Ovary (tissue), 9 donors: ENCODE measurements around the gene FYCO1. TPM values are rescaled to one million over a fixed set of nuclear protein-coding genes. Genes with fewer than 3 reads are reported as not detected.

Source experiments
- DNase-seq, 5 donors: peaks; one replicate each; pipeline ENCODE4 v3.0.0-alpha.2; 2019 to 2020
- H3K27ac ChIP-seq, 2 donors: fragments of 200-600 bp; one replicate each; pipeline versions ENCODE4 v1.5.1 to v1.8.0; 2019 to 2022
- H3K27me3 ChIP-seq: fragments of 200-600 bp; one replicate; pipeline ENCODE4 v1.8.0; 2022
- H3K36me3 ChIP-seq: fragments of 200-600 bp; sonication (generic); one replicate; pipeline ENCODE4 v1.5.1; 2019
- H3K4me1 ChIP-seq: one replicate; pipeline ENCODE4 v1.8.1; 2013; ENCODE audit warnings: mild to moderate bottlenecking, moderate library complexity; ENCODE audit not compliant: insufficient read depth
- H3K4me3 ChIP-seq: fragments of 200-600 bp; sonication (generic); one replicate; pipeline ENCODE4 v1.5.1; 2017
- H3K9me3 ChIP-seq, 2 donors: fragments of 200-600 bp in 1 of 2; sonication (generic) in 1 of 2; one replicate each; pipeline versions ENCODE4 v1.5.1 to v1.8.1; 2013 to 2019; ENCODE audit warnings: mild to moderate bottlenecking in 1 of 2, moderate library complexity in 1 of 2
- EP300 ChIP-seq: sonication (generic); formaldehyde crosslinking; IDR thresholded peaks from one replicate; pipeline ENCODE4 v1.6.1; 2017; ENCODE audit warnings: antibody characterized with exemption
- POLR2A ChIP-seq: fragments of 450-650 bp; IDR thresholded peaks from one replicate; pipeline ENCODE4 v1.6.1; 2017; ENCODE audit warnings: antibody characterized with exemption, mild to moderate bottlenecking, moderate library complexity
- WGBS, 3 donors: extraction: QIAGEN DNeasy Blood & Tissue Kit in 1 of 3; methylation state at CpG; one replicate each; pipeline versions ENCODE4 v1.1.5 to v1.1.7; 2013 to 2017; 5-methylcytosine and 5-hydroxymethylcytosine counted together
- intact Hi-C, 4 donors: fragments of 100-400 bp; cut with DNase I; formaldehyde crosslinking; loops; one replicate each; pipeline versions ENCODE4 v1.11.0 to v1.15.1; 2022 to 2023
- polyA plus RNA-seq, 2 donors: library from polyadenylated mRNA; stranded (reverse); fragments of 200-250 nt in 1 of 2; fragments of 350-450 nt in 1 of 2; fragmentation: Illumina TruSeq in 1 of 2; extraction: RNeasy Lipid Tissue Mini Kit (QIAGEN cat#74804) in 1 of 2; gene quantifications; one replicate each; pipeline ENCODE4 v1.2.3, GENCODE V29; 2013 to 2014
- total RNA-seq, 7 donors: library from RNA; depleted of rRNA in 2 of 7; stranded (reverse); fragments of >200 nt in 2 of 7; fragmentation: NEBNext Ultra II Directional in 3 of 7; extraction: Animal tissue kit (Norgen Biotek cat#: 25700) in 3 of 7; gene quantifications; one replicate each; pipeline versions ENCODE4 v1.1.0 to v1.2.4, GENCODE V29; 2016 to 2023
- TF ChIP-seq, protein P1 (sequence below), 3 donors: fragments of 450-650 bp in 2 of 3; fragments of 200-600 bp in 1 of 3; IDR thresholded peaks; one replicate each; pipeline versions ENCODE4 v1.5.1 to v1.8.0; 2016 to 2022; ENCODE audit warnings: antibody characterized with exemption in 3 of 3, mild to moderate bottlenecking in 1 of 3
- donor health status: DM: no; HTN: no; CAD: no; lungs with moderate emphysema.
- donor health status: DM: no; HTN: no; CAD: no.
- donor health status: Bipolar disorder and iron deficiency.
- donor health status: DM: yes; HTN: yes; CAD: no.
- donor health status: DM: no; HTN: no; CAD: no.
- donor health status: DM: yes; HTN: yes; CAD: no.

FYCO1 gene
- total and polyA plus RNA-seq, 9 donors, result 30.2 to 81.0 (median 52.8) TPM

- Histone ChIP-seq H3K27me3 (no peaks in the 10 kb centered on the region), H3K27ac (no peak overlapping the region), H3K4me3 (no peak overlapping the region), H3K9me3 (no peaks in the 10 kb centered on the region), H3K36me3 (no peaks in the 10 kb centered on the region), H3K4me1 (no peaks in the 10 kb centered on the region)
- TF ChIP-seq POLR2A, result no peak
- TF ChIP-seq, protein P1, sequence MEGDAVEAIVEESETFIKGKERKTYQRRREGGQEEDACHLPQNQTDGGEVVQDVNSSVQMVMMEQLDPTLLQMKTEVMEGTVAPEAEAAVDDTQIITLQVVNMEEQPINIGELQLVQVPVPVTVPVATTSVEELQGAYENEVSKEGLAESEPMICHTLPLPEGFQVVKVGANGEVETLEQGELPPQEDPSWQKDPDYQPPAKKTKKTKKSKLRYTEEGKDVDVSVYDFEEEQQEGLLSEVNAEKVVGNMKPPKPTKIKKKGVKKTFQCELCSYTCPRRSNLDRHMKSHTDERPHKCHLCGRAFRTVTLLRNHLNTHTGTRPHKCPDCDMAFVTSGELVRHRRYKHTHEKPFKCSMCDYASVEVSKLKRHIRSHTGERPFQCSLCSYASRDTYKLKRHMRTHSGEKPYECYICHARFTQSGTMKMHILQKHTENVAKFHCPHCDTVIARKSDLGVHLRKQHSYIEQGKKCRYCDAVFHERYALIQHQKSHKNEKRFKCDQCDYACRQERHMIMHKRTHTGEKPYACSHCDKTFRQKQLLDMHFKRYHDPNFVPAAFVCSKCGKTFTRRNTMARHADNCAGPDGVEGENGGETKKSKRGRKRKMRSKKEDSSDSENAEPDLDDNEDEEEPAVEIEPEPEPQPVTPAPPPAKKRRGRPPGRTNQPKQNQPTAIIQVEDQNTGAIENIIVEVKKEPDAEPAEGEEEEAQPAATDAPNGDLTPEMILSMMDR (IDR thresholded peaks at IDR 0.05), result no peak
- TF ChIP-seq EP300, result no peak
- intact Hi-C loops, result no loop called here
- 61 to 74% (median 70%) methylated on average over 6 of the region's 6 CpGs for WGBS, 3 donors
- no peak for DNase-seq
Measured at GRCh38 chr3:45931496-45931895, 64.1 kb downstream of the FYCO1 start.

DNA sequence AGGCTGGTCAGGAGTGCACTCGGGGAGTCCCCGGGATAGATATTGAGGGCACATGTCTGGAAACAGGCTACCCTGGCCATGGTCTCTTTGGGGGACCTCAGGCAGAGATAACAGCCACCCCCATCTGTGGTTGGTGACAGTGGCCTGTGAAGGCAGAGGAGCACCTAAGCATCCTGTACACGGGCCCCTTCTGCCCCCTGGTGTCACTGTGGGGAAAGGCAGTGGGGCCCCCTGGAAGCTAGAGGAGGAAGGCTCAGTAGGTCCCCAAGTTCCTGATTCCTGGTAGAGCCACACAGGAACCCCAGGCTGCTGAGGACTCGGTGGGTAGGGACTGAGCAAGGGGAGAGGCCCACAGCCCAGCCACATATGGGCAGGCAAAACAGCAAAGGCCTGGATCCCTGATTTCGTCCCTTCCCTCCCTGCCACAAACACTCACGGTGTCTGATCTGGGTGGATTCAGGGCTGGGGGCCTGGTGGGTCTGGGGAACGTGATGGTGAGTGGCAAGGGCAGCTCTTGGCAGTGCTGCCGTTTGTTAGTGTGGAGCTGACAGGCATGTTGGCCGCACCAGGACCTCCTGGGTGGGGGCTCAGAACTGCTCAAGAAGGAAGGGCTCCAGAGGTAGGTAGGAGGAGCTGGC, 66.5 kb downstream of the FYCO1 start:
- intact Hi-C loops, result no loop called here
- Histone ChIP-seq H3K9me3 (no peaks in the 10 kb centered on the region), H3K36me3 (no peaks in the 10 kb centered on the region), H3K27me3 (no peaks in the 10 kb centered on the region), H3K4me1 (no peaks in the 10 kb centered on the region), H3K27ac (no peak overlapping the region), H3K4me3 (no peak overlapping the region)
- 71 to 80% (median 76%) methylated on average over 9 of the region's 9 CpGs for WGBS, 3 donors
- DNase-seq, result no peak
- TF ChIP-seq, protein P1 (IDR thresholded peaks at IDR 0.05), result no peak
- no peak for TF ChIP-seq EP300
- TF ChIP-seq POLR2A, result no peak

DNA sequence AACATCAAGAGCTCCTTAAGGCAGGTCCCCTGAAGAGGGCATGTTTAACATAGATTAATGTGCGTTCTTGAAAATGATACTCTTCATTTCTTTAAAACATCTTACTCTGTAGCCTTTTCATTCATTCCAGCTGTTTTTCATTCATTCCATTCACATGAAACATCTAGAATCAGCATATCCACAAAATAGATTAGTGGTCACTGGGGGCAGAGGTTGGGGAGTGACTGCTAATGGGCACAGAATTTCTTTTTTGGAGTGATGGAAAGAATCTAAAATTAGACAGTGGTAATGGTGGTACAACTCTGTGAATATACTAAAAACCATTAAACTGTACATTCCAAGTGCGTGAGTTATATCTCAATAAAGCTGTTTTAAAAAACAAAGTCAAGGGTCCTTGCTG, 67.7 kb downstream of the FYCO1 start:
- H3K27me3 ChIP-seq, result no peaks in the 10 kb centered on the region
- intact Hi-C loops, result no loop called here
- no peaks in the 10 kb centered on the region for H3K4me1 ChIP-seq
- DNase-seq, result no peak
- H3K9me3 ChIP-seq, result no peaks in the 10 kb centered on the region
- 82 to 88% (median 88%) methylated on average over 2 of the region's 2 CpGs for WGBS, 3 donors
- H3K36me3 ChIP-seq, result no peaks in the 10 kb centered on the region
- TF ChIP-seq POLR2A (no peak), EP300 (no peak)
- TF ChIP-seq, protein P1 (IDR thresholded peaks at IDR 0.05), result no peak
- no peak overlapping the region for H3K4me3 ChIP-seq
- H3K27ac ChIP-seq, result no peak overlapping the region

- no peaks in the 10 kb centered on the region for H3K36me3 ChIP-seq
- DNase-seq, result no peak
- H3K27me3 ChIP-seq, result no peaks in the 10 kb centered on the region
- H3K9me3 ChIP-seq, result no peaks in the 10 kb centered on the region
- H3K4me1 ChIP-seq, result no peaks in the 10 kb centered on the region
- no peak for TF ChIP-seq POLR2A
- no peak for TF ChIP-seq EP300
- TF ChIP-seq, protein P1 (IDR thresholded peaks at IDR 0.05), result no peak
- intact Hi-C loops, result no loop called here
- H3K4me3 ChIP-seq, result no peak overlapping the region
- no peak overlapping the region for H3K27ac ChIP-seq
- 60 to 72% (median 70%) methylated on average over 3 of the region's 3 CpGs for WGBS, 3 donors
Measured at GRCh38 chr3:45923755-45924154, 71.9 kb downstream of the FYCO1 start.
